DOHH2 (cell line): ENCODE data around the gene KCTD1.

Source experiments
- H3F3A ChIP-seq: fragments of 200-600 bp; sonication (generic), shearing (Covaris generic); 2 replicates; pipeline ENCODE4 v1.6.0; 2016; ENCODE audit warnings: antibody characterized with exemption, mild to moderate bottlenecking; ENCODE audit not compliant: control insufficient read depth, insufficient read depth
- H3K27ac ChIP-seq: fragments of 200-600 bp; sonication (generic); 2 replicates; pipeline ENCODE4 v1.5.1; 2014; ENCODE audit warnings: low read depth, mild to moderate bottlenecking, low read length, moderate library complexity
- H3K27me3 ChIP-seq: fragments of 200-600 bp; sonication (generic); 2 replicates; pipeline ENCODE4 v1.6.1; 2014; ENCODE audit warnings: mild to moderate bottlenecking, low read length, mixed read lengths; ENCODE audit not compliant: control insufficient read depth
- H3K36me3 ChIP-seq: fragments of 200-600 bp; sonication (generic); 2 replicates; pipeline ENCODE4 v1.6.1; 2014; ENCODE audit warnings: mild to moderate bottlenecking, low read length, moderate library complexity, mixed read lengths; ENCODE audit not compliant: control insufficient read depth
- H3K4me1 ChIP-seq: fragments of 200-600 bp; sonication (generic); 2 replicates; pipeline ENCODE4 v1.6.1; 2014; ENCODE audit warnings: mild to moderate bottlenecking, low read length, mixed read lengths; ENCODE audit not compliant: control insufficient read depth
- H3K4me2 ChIP-seq: fragments of 200-600 bp; sonication (generic); 2 replicates; pipeline ENCODE4 v1.6.0; 2014; ENCODE audit warnings: mild to moderate bottlenecking, low read length, moderate library complexity
- H3K4me3 ChIP-seq: fragments of 200-600 bp; sonication (generic); 2 replicates; pipeline ENCODE4 v1.5.1; 2014; ENCODE audit warnings: mild to moderate bottlenecking, low read length, mixed read lengths
- H3K79me2 ChIP-seq: fragments of 200-600 bp; sonication (generic); 2 replicates; pipeline ENCODE4 v1.6.1; 2014; ENCODE audit warnings: mild to moderate bottlenecking, low read length, mixed read lengths; ENCODE audit not compliant: control insufficient read depth
- H3K9me2 ChIP-seq: fragments of 200-600 bp; sonication (generic); replicated peaks from 2 replicates; pipeline ENCODE4 v1.6.1; 2014; ENCODE audit warnings: mild to moderate bottlenecking, low read length, mixed read lengths; ENCODE audit not compliant: control insufficient read depth
- H3K9me3 ChIP-seq: fragments of 200-600 bp; sonication (generic); 2 replicates; pipeline ENCODE4 v1.6.1; 2014; ENCODE audit warnings: antibody characterized with exemption, low read length, mixed read lengths; ENCODE audit not compliant: control insufficient read depth, insufficient read depth
- H4K20me1 ChIP-seq: fragments of 200-600 bp; sonication (generic); 2 replicates; pipeline ENCODE4 v1.6.0; 2014; ENCODE audit warnings: low read depth, mild to moderate bottlenecking, antibody characterized with exemption, low read length, moderate library complexity; ENCODE audit not compliant: control insufficient read depth, insufficient read depth
- CTCF ChIP-seq: fragments of 200-600 bp; sonication (generic); IDR thresholded peaks from one replicate; pipeline ENCODE4 v1.5.1; 2014; ENCODE audit warnings: antibody characterized with exemption, mild to moderate bottlenecking, low read depth, low read length; ENCODE audit not compliant: poor library complexity, severe bottlenecking
- EZH2phosphoT487 ChIP-seq: fragments of 200-600 bp; sonication (generic); IDR thresholded peaks from 2 replicates; pipeline ENCODE4 v1.6.1; 2017; ENCODE audit warnings: borderline replicate concordance, mild to moderate bottlenecking, antibody characterized with exemption, low read length, moderate library complexity, mixed read lengths

Gene KCTD1

GRCh38 chr18:26414901-26415440 lies 133.4 kb downstream of the KCTD1 start:
- Histone ChIP-seq H3K9me2 (no peaks in the 10 kb centered on the region), H3K4me2 (no peak overlapping the region)

GRCh38 chr18:26409091-26409490 lies 139.3 kb downstream of the KCTD1 start:
- Histone ChIP-seq H3F3A (no peaks in the 10 kb centered on the region), H3K9me2 (no peaks in the 10 kb centered on the region), H3K27me3 (no peaks in the 10 kb centered on the region), H3K4me2 (no peak overlapping the region), H3K9me3 (no peaks in the 10 kb centered on the region), H4K20me1 (no peaks in the 10 kb centered on the region), H3K4me3 (no peak overlapping the region), H3K27ac (no peak overlapping the region), H3K36me3 (no peaks in the 10 kb centered on the region), H3K79me2 (no peaks in the 10 kb centered on the region), H3K4me1 (peaks cover 7% of the 10 kb centered on the region)
- TF ChIP-seq EZH2phosphoT487, result no peak
- no peak for TF ChIP-seq CTCF

More at GRCh38 chr18:26414901-26415440, 133.4 kb downstream of the KCTD1 start:
- Histone ChIP-seq H3F3A (no peaks in the 10 kb centered on the region), H3K27ac (no peak overlapping the region), H3K4me1 (peaks cover 5% of the 10 kb centered on the region), H3K27me3 (no peaks in the 10 kb centered on the region), H3K9me3 (no peaks in the 10 kb centered on the region), H3K79me2 (no peaks in the 10 kb centered on the region), H4K20me1 (no peaks in the 10 kb centered on the region), H3K36me3 (no peaks in the 10 kb centered on the region), H3K4me3 (no peak overlapping the region)
- TF ChIP-seq CTCF (no peak), EZH2phosphoT487 (no peak)

- H3K27ac ChIP-seq, result no peak overlapping the region
- H3K4me1 ChIP-seq, result peaks cover 7% of the 10 kb centered on the region
- H3K9me2 ChIP-seq, result no peaks in the 10 kb centered on the region
- TF ChIP-seq CTCF (no peak), EZH2phosphoT487 (no peak)
- H4K20me1 ChIP-seq, result no peaks in the 10 kb centered on the region
- no peaks in the 10 kb centered on the region for H3K36me3 ChIP-seq
- H3F3A ChIP-seq, result no peaks in the 10 kb centered on the region
- no peaks in the 10 kb centered on the region for H3K79me2 ChIP-seq
- no peaks in the 10 kb centered on the region for H3K9me3 ChIP-seq
- no peaks in the 10 kb centered on the region for H3K27me3 ChIP-seq
- no peak overlapping the region for H3K4me2 ChIP-seq
- H3K4me3 ChIP-seq, result no peak overlapping the region
Observed at GRCh38 chr18:26407736-26408601, 140.4 kb downstream of the KCTD1 start.
